ENCODE data around the gene NRN1.
"Not testable (repeated sequence)": the region's sequence is repeated elsewhere in the genome, so short reads cannot be mapped to it uniquely, and the experiment has no call there.

NRN1 gene

DNA sequence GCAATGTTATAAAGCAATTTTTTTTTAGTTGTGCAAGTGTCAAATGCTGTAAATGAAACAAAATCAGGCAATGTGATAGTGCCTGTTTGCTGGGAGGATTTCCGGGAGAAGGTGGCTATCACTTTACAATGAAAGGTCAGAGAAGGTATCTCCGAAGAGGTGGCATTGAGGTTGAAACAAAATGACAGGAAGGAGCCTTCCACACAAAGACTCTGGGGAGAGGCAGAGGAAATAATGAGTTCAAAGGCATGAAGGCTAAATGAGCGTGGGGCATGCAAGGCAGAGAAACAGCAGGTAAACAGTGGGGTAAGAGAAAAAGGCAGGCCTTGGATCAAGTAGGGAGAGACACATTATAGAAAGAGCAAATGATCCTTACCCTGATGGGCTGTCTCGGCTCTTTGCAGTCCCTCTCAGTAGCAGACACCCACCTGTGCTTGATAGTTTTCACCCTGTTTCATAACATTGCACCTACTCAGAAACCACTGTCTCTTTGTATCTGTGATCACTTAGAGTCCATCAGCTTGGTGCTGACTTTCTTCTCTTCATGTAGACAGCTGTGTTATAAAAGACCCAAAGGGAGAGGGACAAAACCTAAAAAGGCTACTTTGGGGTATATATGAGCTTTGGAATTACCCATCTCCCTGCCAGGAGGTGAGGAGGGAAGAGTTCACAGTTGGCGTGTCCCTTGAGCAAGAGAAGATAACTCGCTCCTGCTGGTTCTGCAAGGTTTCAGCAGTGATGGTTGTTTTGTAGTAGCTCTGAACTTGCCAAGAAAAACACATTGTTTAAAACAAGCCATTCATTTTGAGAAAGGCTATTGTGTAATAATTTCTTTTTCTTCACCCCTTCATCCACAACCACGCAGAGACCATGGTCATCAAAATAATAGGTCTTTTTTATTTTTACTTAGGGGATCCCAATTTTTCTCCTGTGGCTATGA lies 22.3 kb downstream of the NRN1 start:
- TF ChIP-seq FOXK2 (IDR thresholded peaks at IDR 0.05) = no peak
- DNase-seq (ENCODE audit: extremely low spot score) = no peak
- POLR2A ChIA-PET = no interaction called here
- CTCF ChIA-PET = no interaction called here

GRCh38 chr6:5981126-5982026 lies 25.3 kb downstream of the NRN1 start:
- POLR2A ChIA-PET = no interaction called here
- CTCF ChIA-PET = no interaction called here
- DNase-seq (ENCODE audit: extremely low spot score) = no peak
- TF ChIP-seq ARNT (IDR thresholded peaks at IDR 0.05) (no peak), CTBP1 (IDR thresholded peaks at IDR 0.05; ENCODE audit: borderline replicate concordance) (no peak), TARDBP (IDR thresholded peaks at IDR 0.05) (no peak), NFRKB (IDR thresholded peaks at IDR 0.05) (no peak), FOXA1 (IDR thresholded peaks at IDR 0.05) (no peak), SP1 (IDR thresholded peaks at IDR 0.05) (no peak), PKNOX1 (IDR thresholded peaks at IDR 0.05) (no peak), ELF4 (IDR thresholded peaks at IDR 0.05) (no peak), LEF1 (IDR thresholded peaks at IDR 0.05; ENCODE audit: borderline replicate concordance) (no peak), HDGF (IDR thresholded peaks at IDR 0.05; ENCODE audit: borderline replicate concordance) (no peak), ZNF384 (IDR thresholded peaks at IDR 0.05) (no peak), FOXM1 (IDR thresholded peaks at IDR 0.05; ENCODE audit: borderline replicate concordance) (no peak), L3MBTL2 (conservative IDR thresholded peaks at IDR 0.05) (no peak), SUZ12 (IDR thresholded peaks at IDR 0.05) (no peak), FOXK2 (IDR thresholded peaks at IDR 0.05) (no peak), BHLHE40 (IDR thresholded peaks at IDR 0.05; ENCODE audit: borderline replicate concordance) (no peak)

DNA sequence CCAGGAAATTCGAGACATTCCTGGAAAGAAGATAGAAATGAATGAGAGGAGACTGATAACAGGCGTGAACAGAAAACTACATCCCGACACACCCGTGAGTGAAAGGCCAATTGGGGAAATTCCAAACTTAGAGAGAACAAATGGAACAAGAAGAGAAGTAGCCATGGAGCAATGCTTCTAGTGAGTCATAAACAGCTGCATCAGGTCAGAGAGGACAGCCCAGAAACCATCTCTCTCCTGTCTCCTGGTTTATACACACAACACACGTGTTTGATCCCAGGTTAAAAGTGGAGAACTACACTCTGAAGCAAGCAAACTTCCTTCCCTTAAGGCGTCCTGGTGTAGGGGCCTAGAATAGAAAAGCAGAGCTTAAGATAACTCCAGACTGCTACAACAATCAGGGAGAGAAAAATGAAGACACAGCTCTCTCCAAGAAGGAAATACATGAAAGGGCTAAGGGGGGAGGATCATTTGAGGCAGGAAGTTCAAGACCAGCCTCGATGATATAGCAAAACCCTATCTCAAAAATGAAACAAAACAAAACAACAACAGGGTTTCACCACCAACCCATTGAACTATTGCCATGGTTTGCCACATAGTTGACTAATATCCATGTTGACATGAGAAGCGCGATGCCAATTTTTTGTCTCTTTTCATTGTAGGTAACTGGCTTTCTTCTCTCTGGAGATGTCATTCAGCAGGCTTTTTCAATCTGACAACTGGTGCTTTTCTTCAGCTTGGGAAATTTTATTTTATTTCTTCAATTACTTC lies 26.9 kb downstream of the NRN1 start:
- TF ChIP-seq NFRKB (IDR thresholded peaks at IDR 0.05) = no peak
- no peak for TF ChIP-seq ELF4 (IDR thresholded peaks at IDR 0.05)
- no peak for TF ChIP-seq ARNT (IDR thresholded peaks at IDR 0.05)
- TF ChIP-seq CTBP1 (IDR thresholded peaks at IDR 0.05; ENCODE audit: borderline replicate concordance) = no peak
- TF ChIP-seq TARDBP (IDR thresholded peaks at IDR 0.05) = no peak
- TF ChIP-seq LEF1 (IDR thresholded peaks at IDR 0.05; ENCODE audit: borderline replicate concordance) = no peak
- TF ChIP-seq ZNF384 (IDR thresholded peaks at IDR 0.05) = no peak
- no peak for TF ChIP-seq FOXA1 (IDR thresholded peaks at IDR 0.05)
- TF ChIP-seq SUZ12 (IDR thresholded peaks at IDR 0.05) = no peak
- TF ChIP-seq PKNOX1 (IDR thresholded peaks at IDR 0.05) = no peak
- DNase-seq (ENCODE audit: extremely low spot score) = no peak
- ChIA-PET CTCF (no interaction called here), POLR2A (no interaction called here)

GRCh38 chr6:5976811-5977210 lies 29.9 kb downstream of the NRN1 start:
- no peak for TF ChIP-seq FOXA1 (IDR thresholded peaks at IDR 0.05)
- TF ChIP-seq SUZ12 (IDR thresholded peaks at IDR 0.05) = no peak
- TF ChIP-seq HDGF (IDR thresholded peaks at IDR 0.05; ENCODE audit: borderline replicate concordance) = no peak
- TF ChIP-seq TARDBP (IDR thresholded peaks at IDR 0.05) = no peak
- TF ChIP-seq L3MBTL2 (conservative IDR thresholded peaks at IDR 0.05) = no peak
- TF ChIP-seq SP1 (IDR thresholded peaks at IDR 0.05) = no peak
- POLR2A ChIA-PET = no interaction called here
- CTCF ChIA-PET = interaction anchor here (0.7 to 1.2 kb wide), 2 partner anchors 12 to 20 kb away, joined by 3 read pairs; no protein-coding TSS in a partner anchor
- DNase-seq (ENCODE audit: extremely low spot score) = no peak

DNA sequence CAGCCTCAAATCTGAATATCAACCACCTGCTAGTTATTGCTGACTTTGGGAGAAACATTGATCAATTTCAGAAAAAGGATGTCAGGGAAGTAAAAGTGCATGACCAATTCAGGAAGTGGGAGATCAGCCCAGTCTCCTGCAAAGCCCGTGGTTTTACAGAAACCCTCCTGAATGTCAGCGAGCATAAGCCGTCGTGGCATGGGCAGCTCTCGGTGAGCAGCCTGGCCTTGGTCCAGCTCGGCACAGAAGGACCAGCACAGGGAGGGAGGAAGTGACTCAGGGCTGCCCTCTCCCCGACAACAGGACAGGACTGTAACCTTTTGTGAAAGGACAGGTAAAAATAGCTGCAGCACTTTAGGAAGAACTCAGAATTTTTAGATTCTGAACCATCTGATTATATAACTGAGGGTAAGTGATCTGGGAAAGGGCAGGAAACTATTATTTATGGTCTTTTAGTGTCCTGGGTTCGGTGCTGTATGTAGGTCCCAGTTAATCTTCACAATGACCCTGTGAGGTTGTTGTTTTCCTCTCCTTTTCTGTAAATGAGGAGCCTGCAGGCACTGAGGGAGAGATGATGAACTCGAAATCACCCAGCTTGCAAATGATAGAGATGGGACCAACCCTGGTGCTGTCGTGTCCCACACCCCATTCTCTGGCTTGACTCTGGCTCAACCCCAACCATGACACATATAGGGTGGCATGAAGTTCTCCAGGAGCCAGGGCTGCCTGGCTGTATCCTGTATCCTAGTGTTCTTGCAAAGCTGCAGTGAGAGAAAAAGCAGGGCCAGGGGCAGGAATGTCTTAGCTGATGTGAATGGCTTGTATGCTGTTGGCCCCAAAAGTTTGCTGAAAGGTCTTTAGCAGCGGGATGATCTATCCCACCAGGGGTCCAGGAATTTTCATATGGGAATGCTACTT lies 37.6 kb downstream of the NRN1 start:
- POLR2A ChIA-PET = no interaction called here
- DNase-seq (ENCODE audit: extremely low spot score) = no peak
- TF ChIP-seq FOXK2 (IDR thresholded peaks at IDR 0.05) = no peak
- TF ChIP-seq ELF4 (IDR thresholded peaks at IDR 0.05) = no peak
- TF ChIP-seq BHLHE40 (IDR thresholded peaks at IDR 0.05; ENCODE audit: borderline replicate concordance) = no peak
- no peak for TF ChIP-seq FOXM1 (IDR thresholded peaks at IDR 0.05; ENCODE audit: borderline replicate concordance)
- TF ChIP-seq SP1 (IDR thresholded peaks at IDR 0.05) = no peak
- no peak for TF ChIP-seq SUZ12 (IDR thresholded peaks at IDR 0.05)
- no peak for TF ChIP-seq ARNT (IDR thresholded peaks at IDR 0.05)
- no peak for TF ChIP-seq HDGF (IDR thresholded peaks at IDR 0.05; ENCODE audit: borderline replicate concordance)
- no peak for TF ChIP-seq LEF1 (IDR thresholded peaks at IDR 0.05; ENCODE audit: borderline replicate concordance)
- TF ChIP-seq FOXA1 (IDR thresholded peaks at IDR 0.05) = no peak
- no peak for TF ChIP-seq NFRKB (IDR thresholded peaks at IDR 0.05)
- no peak for TF ChIP-seq L3MBTL2 (conservative IDR thresholded peaks at IDR 0.05)
- TF ChIP-seq CTBP1 (IDR thresholded peaks at IDR 0.05; ENCODE audit: borderline replicate concordance) = no peak
- TF ChIP-seq ZNF384 (IDR thresholded peaks at IDR 0.05) = no peak
- TF ChIP-seq TARDBP (IDR thresholded peaks at IDR 0.05) = no peak
- TF ChIP-seq PKNOX1 (IDR thresholded peaks at IDR 0.05) = no peak
- CTCF ChIA-PET = no interaction called here

- DNase-seq (ENCODE audit: extremely low spot score); POLR2A ChIA-PET: not testable (repeated sequence)
These were observed 38.7 kb downstream of the NRN1 start for GRCh38 chr6:5968036-5968435.

More at GRCh38 chr6:5968036-5968435, 38.7 kb downstream of the NRN1 start:
- CTCF ChIA-PET = not testable (repeated sequence)
